Measurements from ENCODE around the gene GNG14.

Gene GNG14

GRCh38 chr19:12649941-12650340 is 37.9 kb upstream of the GNG14 start:
- peaks cover 80% of the 10 kb centered on the region for H3K36me3 ChIP-seq
- TF ChIP-seq Cebpa-rat (IDR thresholded peaks at IDR 0.05) = no peak
- H3K4me3 ChIP-seq = no peak overlapping the region
- H4K20me1 ChIP-seq = no peaks in the 10 kb centered on the region
- no peak overlapping the region for H3K4me2 ChIP-seq
- H3K4me1 ChIP-seq = peaks cover 13% of the 10 kb centered on the region
- no peaks in the 10 kb centered on the region for H3K27me3 ChIP-seq
- no peak overlapping the region for H3K9ac ChIP-seq
- H3K27ac ChIP-seq = no peak overlapping the region
- no peaks in the 10 kb centered on the region for H3K9me3 ChIP-seq

GRCh38 chr19:12652219-12652618 is 35.6 kb upstream of the GNG14 start:
- H3K36me3 ChIP-seq = peaks cover 84% of the 10 kb centered on the region
- no peak for TF ChIP-seq Cebpa-rat (IDR thresholded peaks at IDR 0.05)

GRCh38 chr19:12655546-12655945 is 32.3 kb upstream of the GNG14 start:
- Histone ChIP-seq H4K20me1 (no peaks in the 10 kb centered on the region), H3K4me3 (no peak overlapping the region), H3K9ac (no peak overlapping the region), H3K27me3 (no peaks in the 10 kb centered on the region), H3K9me3 (no peaks in the 10 kb centered on the region), H3K27ac (no peak overlapping the region), H3K4me1 (no peaks in the 10 kb centered on the region), H3K4me2 (no peak overlapping the region), H3K36me3 (peaks cover 98% of the 10 kb centered on the region)
- TF ChIP-seq Cebpa-rat (IDR thresholded peaks at IDR 0.05) = no peak

More at GRCh38 chr19:12652219-12652618, 35.6 kb upstream of the GNG14 start:
- no peak overlapping the region for H3K27ac ChIP-seq
- no peaks in the 10 kb centered on the region for H3K9me3 ChIP-seq
- H3K4me1 ChIP-seq = peaks cover 3% of the 10 kb centered on the region
- H3K4me3 ChIP-seq = no peak overlapping the region
- no peaks in the 10 kb centered on the region for H4K20me1 ChIP-seq
- no peak overlapping the region for H3K4me2 ChIP-seq
- H3K9ac ChIP-seq = no peak overlapping the region
- no peaks in the 10 kb centered on the region for H3K27me3 ChIP-seq

GRCh38 chr19:12656899-12657571 is 30.8 kb upstream of the GNG14 start:
- H3K9ac ChIP-seq = no peak overlapping the region
- TF ChIP-seq Cebpa-rat (IDR thresholded peaks at IDR 0.05) = no peak
- no peaks in the 10 kb centered on the region for H3K27me3 ChIP-seq
- no peak overlapping the region for H3K4me2 ChIP-seq
- no peaks in the 10 kb centered on the region for H3K4me1 ChIP-seq
- no peak overlapping the region for H3K27ac ChIP-seq
- no peaks in the 10 kb centered on the region for H3K9me3 ChIP-seq
- no peak overlapping the region for H3K4me3 ChIP-seq
- H3K36me3 ChIP-seq = peaks cover 99% of the 10 kb centered on the region
- no peaks in the 10 kb centered on the region for H4K20me1 ChIP-seq

GRCh38 chr19:12657966-12658365 is 29.8 kb upstream of the GNG14 start:
- Histone ChIP-seq H3K4me1 (no peaks in the 10 kb centered on the region), H3K36me3 (peaks cover 99% of the 10 kb centered on the region), H3K4me2 (no peak overlapping the region), H3K9me3 (no peaks in the 10 kb centered on the region), H3K27me3 (no peaks in the 10 kb centered on the region), H3K27ac (no peak overlapping the region), H3K9ac (no peak overlapping the region), H3K4me3 (no peak overlapping the region), H4K20me1 (no peaks in the 10 kb centered on the region)
- no peak for TF ChIP-seq Cebpa-rat (IDR thresholded peaks at IDR 0.05)

- H3K4me3 ChIP-seq = no peak overlapping the region
- H3K9me3 ChIP-seq = no peaks in the 10 kb centered on the region
- no peaks in the 10 kb centered on the region for H3K27me3 ChIP-seq
- peaks cover 90% of the 10 kb centered on the region for H3K36me3 ChIP-seq
- no peak for TF ChIP-seq Cebpa-rat (IDR thresholded peaks at IDR 0.05)
- no peak overlapping the region for H3K27ac ChIP-seq
- no peaks in the 10 kb centered on the region for H4K20me1 ChIP-seq
- no peak overlapping the region for H3K9ac ChIP-seq
- H3K4me1 ChIP-seq = peaks cover 20% of the 10 kb centered on the region
- no peak overlapping the region for H3K4me2 ChIP-seq
Observed at GRCh38 chr19:12660980-12661379, 26.8 kb upstream of the GNG14 start.

- Histone ChIP-seq H3K4me1 (peaks cover 42% of the 10 kb centered on the region), H3K4me3 (peak overlapping the region; percentile 90), H3K9me3 (no peaks in the 10 kb centered on the region), H3K9ac (peak overlapping the region; percentile 87), H3K27ac (peak overlapping the region; percentile 76), H3K4me2 (peak overlapping the region; percentile 88), H3K36me3 (peaks cover 54% of the 10 kb centered on the region), H4K20me1 (peaks cover 6% of the 10 kb centered on the region; the same call in 1 of the 2 replicates), H3K27me3 (no peaks in the 10 kb centered on the region)
- no peak for TF ChIP-seq Cebpa-rat (IDR thresholded peaks at IDR 0.05)
Observed at GRCh38 chr19:12664406-12665280, 23.2 kb upstream of the GNG14 start.

GRCh38 chr19:12665281-12665573 is 22.6 kb upstream of the GNG14 start:
- H3K4me1 ChIP-seq = peaks cover 45% of the 10 kb centered on the region
- no peaks in the 10 kb centered on the region for H3K9me3 ChIP-seq
- H3K9ac ChIP-seq = peak overlapping the region; percentile 87
- TF ChIP-seq Cebpa-rat (IDR thresholded peaks at IDR 0.05) = no peak
- peaks cover 49% of the 10 kb centered on the region for H3K36me3 ChIP-seq
- H4K20me1 ChIP-seq = peaks cover 6% of the 10 kb centered on the region; the same call in 1 of the 2 replicates
- H3K27ac ChIP-seq = peak overlapping the region; percentile 76
- H3K4me2 ChIP-seq = peak overlapping the region; percentile 88
- no peaks in the 10 kb centered on the region for H3K27me3 ChIP-seq
- H3K4me3 ChIP-seq = peak overlapping the region; percentile 90

GRCh38 chr19:12665671-12666264 is 22.0 kb upstream of the GNG14 start:
- H3K9me3 ChIP-seq = no peaks in the 10 kb centered on the region
- TF ChIP-seq Cebpa-rat (IDR thresholded peaks at IDR 0.05) = no peak
- H3K9ac ChIP-seq = peak overlapping the region; percentile 87
- peaks cover 43% of the 10 kb centered on the region for H3K36me3 ChIP-seq
- peak overlapping the region; percentile 90 for H3K4me3 ChIP-seq
- H4K20me1 ChIP-seq = peaks cover 6% of the 10 kb centered on the region; the same call in 1 of the 2 replicates
- peak overlapping the region; percentile 88 for H3K4me2 ChIP-seq
- no peaks in the 10 kb centered on the region for H3K27me3 ChIP-seq
- H3K27ac ChIP-seq = peak overlapping the region; percentile 76
- peaks cover 51% of the 10 kb centered on the region for H3K4me1 ChIP-seq

Measured in BLaER1 (cell line).